ENCODE measurements around the gene MTR.

MTR gene

DNA sequence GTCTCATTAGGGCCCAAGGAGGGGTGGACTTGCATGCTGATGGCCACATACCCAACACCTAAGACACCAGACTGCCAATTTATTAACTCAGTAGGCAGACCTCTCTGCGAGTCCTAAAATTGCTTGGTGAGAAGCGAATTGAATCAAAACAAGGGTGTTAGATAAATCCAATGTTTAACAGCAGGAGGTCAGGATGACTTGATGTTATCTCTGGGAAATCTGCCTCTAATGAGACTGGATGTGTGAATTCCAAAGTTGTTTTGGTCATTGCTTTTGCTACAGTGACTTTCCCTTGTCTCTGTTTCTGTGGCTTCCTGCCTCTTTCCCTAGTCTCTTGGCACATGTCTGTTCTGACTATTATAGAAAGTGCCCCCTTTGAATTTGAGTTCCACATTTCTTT lies 20.8 kb downstream of the MTR start:
- Histone ChIP-seq H3K27ac (ENCODE audit: low read depth, low read length, poor library complexity, severe bottlenecking) (no peak overlapping the region), H4K20me1 (ENCODE audit: insufficient read depth, low read length) (no peaks in the 10 kb centered on the region), H3K79me2 (ENCODE audit: insufficient read depth, low read length) (no peaks in the 10 kb centered on the region), H3F3A (ENCODE audit: insufficient read depth, low read length) (no peaks in the 10 kb centered on the region), H3K9me2 (ENCODE audit: low read depth, low read length) (no peaks in the 10 kb centered on the region), H2AFZ (ENCODE audit: low read length) (no peak overlapping the region), H3K36me3 (ENCODE audit: insufficient read depth, low read length) (peaks cover 95% of the 10 kb centered on the region), H3K27me3 (ENCODE audit: insufficient read depth, low read length) (no peaks in the 10 kb centered on the region), H3K9ac (ENCODE audit: low read length) (no peak overlapping the region), H3K4me1 (ENCODE audit: insufficient read depth, low read length, severe bottlenecking) (no peaks in the 10 kb centered on the region), H3K4me3 (ENCODE audit: low read depth, low read length, poor library complexity, severe bottlenecking) (no peak overlapping the region), H3K4me2 (ENCODE audit: low read length) (no peak overlapping the region), H3K9me3 (ENCODE audit: low read length) (no peaks in the 10 kb centered on the region)
- TF ChIP-seq, protein P1, sequence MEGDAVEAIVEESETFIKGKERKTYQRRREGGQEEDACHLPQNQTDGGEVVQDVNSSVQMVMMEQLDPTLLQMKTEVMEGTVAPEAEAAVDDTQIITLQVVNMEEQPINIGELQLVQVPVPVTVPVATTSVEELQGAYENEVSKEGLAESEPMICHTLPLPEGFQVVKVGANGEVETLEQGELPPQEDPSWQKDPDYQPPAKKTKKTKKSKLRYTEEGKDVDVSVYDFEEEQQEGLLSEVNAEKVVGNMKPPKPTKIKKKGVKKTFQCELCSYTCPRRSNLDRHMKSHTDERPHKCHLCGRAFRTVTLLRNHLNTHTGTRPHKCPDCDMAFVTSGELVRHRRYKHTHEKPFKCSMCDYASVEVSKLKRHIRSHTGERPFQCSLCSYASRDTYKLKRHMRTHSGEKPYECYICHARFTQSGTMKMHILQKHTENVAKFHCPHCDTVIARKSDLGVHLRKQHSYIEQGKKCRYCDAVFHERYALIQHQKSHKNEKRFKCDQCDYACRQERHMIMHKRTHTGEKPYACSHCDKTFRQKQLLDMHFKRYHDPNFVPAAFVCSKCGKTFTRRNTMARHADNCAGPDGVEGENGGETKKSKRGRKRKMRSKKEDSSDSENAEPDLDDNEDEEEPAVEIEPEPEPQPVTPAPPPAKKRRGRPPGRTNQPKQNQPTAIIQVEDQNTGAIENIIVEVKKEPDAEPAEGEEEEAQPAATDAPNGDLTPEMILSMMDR (IDR thresholded peaks at IDR 0.05; ENCODE audit: low read length) = no peak
- no peak for TF ChIP-seq EZH2 (IDR thresholded peaks at IDR 0.05; ENCODE audit: borderline replicate concordance, low read length)

DNA sequence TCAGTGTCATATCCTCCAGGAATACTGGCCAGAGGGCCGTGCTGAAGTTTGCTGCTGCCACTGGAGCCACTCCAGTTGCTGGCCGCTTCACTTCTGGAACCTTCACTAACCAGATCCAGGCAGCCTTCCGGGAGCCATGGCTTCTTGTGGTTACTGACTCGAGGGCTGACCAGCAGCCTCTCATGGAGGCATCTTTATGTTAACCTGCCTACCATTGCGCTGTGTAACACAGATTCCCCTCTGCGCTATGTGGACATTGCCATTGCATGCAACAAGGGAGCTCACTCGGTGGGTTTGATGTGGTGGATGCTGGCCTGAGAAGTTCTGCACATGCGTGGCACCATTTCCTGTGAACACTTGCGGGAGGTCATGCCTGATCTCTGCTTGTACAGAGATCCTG lies 24.8 kb downstream of the MTR start:
- H4K20me1 ChIP-seq (ENCODE audit: insufficient read depth, low read length) = no peaks in the 10 kb centered on the region
- no peak for TF ChIP-seq EZH2 (IDR thresholded peaks at IDR 0.05; ENCODE audit: borderline replicate concordance, low read length)
- TF ChIP-seq, protein P1 (IDR thresholded peaks at IDR 0.05; ENCODE audit: low read length) = no peak
- no peaks in the 10 kb centered on the region for H3K9me2 ChIP-seq (ENCODE audit: low read depth, low read length)
- no peak overlapping the region for H3K9ac ChIP-seq (ENCODE audit: low read length)
- H3K27me3 ChIP-seq (ENCODE audit: insufficient read depth, low read length) = no peaks in the 10 kb centered on the region
- H3K9me3 ChIP-seq (ENCODE audit: low read length) = no peaks in the 10 kb centered on the region
- no peaks in the 10 kb centered on the region for H3F3A ChIP-seq (ENCODE audit: insufficient read depth, low read length)
- H3K36me3 ChIP-seq (ENCODE audit: insufficient read depth, low read length) = peaks cover 89% of the 10 kb centered on the region
- H3K27ac ChIP-seq (ENCODE audit: low read depth, low read length, poor library complexity, severe bottlenecking) = no peak overlapping the region
- H3K4me3 ChIP-seq (ENCODE audit: low read depth, low read length, poor library complexity, severe bottlenecking) = no peak overlapping the region
- H3K4me2 ChIP-seq (ENCODE audit: low read length) = no peak overlapping the region
- no peak overlapping the region for H2AFZ ChIP-seq (ENCODE audit: low read length)
- no peaks in the 10 kb centered on the region for H3K4me1 ChIP-seq (ENCODE audit: insufficient read depth, low read length, severe bottlenecking)
- H3K79me2 ChIP-seq (ENCODE audit: insufficient read depth, low read length) = no peaks in the 10 kb centered on the region

DNA sequence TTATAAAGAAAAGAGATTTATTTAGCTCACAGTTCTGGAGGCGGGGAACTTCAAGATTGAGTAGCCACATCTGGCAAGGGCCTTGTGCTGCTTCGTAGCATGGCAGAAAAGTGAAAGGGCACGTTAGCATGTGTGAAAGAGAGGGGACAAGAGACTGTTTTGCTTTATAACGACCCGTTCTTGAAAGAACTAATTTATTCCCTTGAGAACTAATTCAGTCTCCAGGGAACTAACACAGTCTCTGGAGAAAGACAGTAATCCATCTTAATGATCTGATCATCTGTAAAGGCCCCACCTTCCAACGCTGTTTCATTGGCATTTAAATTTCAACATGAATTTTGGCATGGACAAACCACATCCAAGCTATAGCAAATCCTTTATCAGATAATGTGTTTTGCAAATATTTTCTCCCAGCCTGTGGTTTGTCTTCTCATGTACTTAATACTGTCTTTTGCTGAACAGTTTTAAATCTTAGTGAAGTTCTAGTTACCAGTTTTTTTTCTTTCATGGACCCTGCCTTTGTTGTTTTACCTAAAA lies 26.1 kb downstream of the MTR start:
- Histone ChIP-seq H3K36me3 (ENCODE audit: insufficient read depth, low read length) (peaks cover 85% of the 10 kb centered on the region), H3K9ac (ENCODE audit: low read length) (no peak overlapping the region), H3K4me1 (ENCODE audit: insufficient read depth, low read length, severe bottlenecking) (no peaks in the 10 kb centered on the region), H3K79me2 (ENCODE audit: insufficient read depth, low read length) (no peaks in the 10 kb centered on the region), H3K4me3 (ENCODE audit: low read depth, low read length, poor library complexity, severe bottlenecking) (no peak overlapping the region), H3K27me3 (ENCODE audit: insufficient read depth, low read length) (no peaks in the 10 kb centered on the region), H4K20me1 (ENCODE audit: insufficient read depth, low read length) (no peaks in the 10 kb centered on the region), H3K27ac (ENCODE audit: low read depth, low read length, poor library complexity, severe bottlenecking) (no peak overlapping the region), H3F3A (ENCODE audit: insufficient read depth, low read length) (no peaks in the 10 kb centered on the region), H3K9me3 (ENCODE audit: low read length) (no peaks in the 10 kb centered on the region), H2AFZ (ENCODE audit: low read length) (no peak overlapping the region), H3K9me2 (ENCODE audit: low read depth, low read length) (no peaks in the 10 kb centered on the region), H3K4me2 (ENCODE audit: low read length) (no peak overlapping the region)
- TF ChIP-seq, protein P1 (IDR thresholded peaks at IDR 0.05; ENCODE audit: low read length) = no peak
- TF ChIP-seq EZH2 (IDR thresholded peaks at IDR 0.05; ENCODE audit: borderline replicate concordance, low read length) = no peak
